Kidney (tissue), 14 donors: ENCODE results near the gene EHHADH. TPM values are rescaled to one million over a fixed set of nuclear protein-coding genes. Genes with fewer than 3 reads are reported as not detected.
A peak's percentile ranks its signal among the peaks of the same experiment; 100 is the strongest.

ENCODE experiments used
- DNase-seq, 5 donors: peaks; one replicate each; pipeline ENCODE4 v3.0.0-alpha.2; 2013 to 2020
- FAIRE-seq: peaks from 2 replicates; lab custom pipeline; 2012; peaks lifted over from hg19 to GRCh38; lab: Jason Lieb, UNC
- H3K27ac ChIP-seq, 2 donors: one replicate each; pipeline ENCODE4 v1.7.0; 2013; ENCODE audit warnings: low read depth in 2 of 2, low read length in 2 of 2, inconsistent platforms in 1 of 2
- H3K27me3 ChIP-seq: one replicate; pipeline ENCODE4 v1.7.1; 2013; ENCODE audit warnings: low read length, inconsistent platforms; ENCODE audit not compliant: control insufficient read depth, insufficient read depth
- H3K36me3 ChIP-seq, 3 donors: one replicate each; pipeline versions ENCODE4 v1.7.0 to v1.7.1; 2013; ENCODE audit warnings: low read length in 3 of 3, control low read depth in 1 of 3, inconsistent platforms in 1 of 3; ENCODE audit not compliant: insufficient read depth in 3 of 3, control insufficient read depth in 2 of 3
- H3K4me1 ChIP-seq, 3 donors: one replicate each; pipeline versions ENCODE4 v1.7.0 to v1.7.1; 2013; ENCODE audit warnings: low read length in 3 of 3, inconsistent platforms in 1 of 3, low read depth in 1 of 3; ENCODE audit not compliant: control insufficient read depth in 2 of 3, insufficient read depth in 2 of 3
- H3K4me3 ChIP-seq, 3 donors: one replicate each; pipeline versions ENCODE4 v1.7.0 to v1.8.1; 2013; ENCODE audit warnings: low read length in 3 of 3, control low read depth in 1 of 3, inconsistent platforms in 1 of 3
- H3K9ac ChIP-seq, 3 donors: one replicate each; pipeline versions ENCODE4 v1.7.0 to v1.7.1; 2013; ENCODE audit warnings: low read length in 3 of 3, control low read depth in 1 of 3, inconsistent platforms in 1 of 3
- H3K9me3 ChIP-seq, 3 donors: one replicate each; pipeline versions ENCODE4 v1.7.0 to v1.7.1; 2013; ENCODE audit warnings: low read length in 3 of 3, control low read depth in 1 of 3, inconsistent platforms in 1 of 3; ENCODE audit not compliant: control insufficient read depth in 2 of 3, insufficient read depth in 1 of 3
- intact Hi-C: fragments of 100-400 bp; cut with DNase I; formaldehyde crosslinking; loops from one replicate; pipeline ENCODE4 v1.11.1; 2022
- polyA plus RNA-seq: library from polyadenylated mRNA; stranded (reverse); fragments of 350-450 nt; fragmentation: Illumina TruSeq; extraction: RNeasy Lipid Tissue Mini Kit (QIAGEN cat#74804); gene quantifications from one replicate; pipeline ENCODE4 v1.2.3, GENCODE V29; 2014; ENCODE audit warnings: low read depth, low replicate concordance; ENCODE audit not compliant: insufficient read depth
- total RNA-seq: library from RNA; stranded (reverse); fragmentation: NEBNext Ultra II Directional; extraction: Animal tissue kit (Norgen Biotek cat#: 25700); gene quantifications from one replicate; pipeline ENCODE4 v1.2.1, GENCODE V29; 2021
- TF ChIP-seq, protein P1 (sequence below): IDR thresholded peaks from 3 replicates; pipeline ENCODE4 v1.5.1; 2012; ENCODE audit warnings: mild to moderate bottlenecking, moderate library complexity, borderline replicate concordance; ENCODE audit not compliant: insufficient read depth; ENCODE audit errors: extremely low read depth
- donor health status: control.
- donor health status: control.
- donor health status: control.
- donor health status: control.
- donor health status: control.
- donor health status: DM: yes; HTN: yes; CAD: no.
- donor health status: Normal renal cell carcinoma (clear cell type).

The EHHADH gene
- total and polyA plus RNA-seq, 2 donors from 2014 or later = 27.9 to 60.9 TPM

GRCh38 chr3:185207481-185207880 is 46.4 kb downstream of the EHHADH start:
- Histone ChIP-seq H3K9ac (no peak overlapping the region), H3K4me3 (no peak overlapping the region), H3K9me3 (no peaks in the 10 kb centered on the region), H3K4me1 (no peaks in the 10 kb centered on the region), H3K36me3 (peaks cover 2 to 9% (median 8%) of the 10 kb centered on the region in 3 donors), H3K27me3 (no peaks in the 10 kb centered on the region), H3K27ac (no peak overlapping the region)
- intact Hi-C loops = no loop called here
- FAIRE-seq = no peak
- TF ChIP-seq, protein P1, sequence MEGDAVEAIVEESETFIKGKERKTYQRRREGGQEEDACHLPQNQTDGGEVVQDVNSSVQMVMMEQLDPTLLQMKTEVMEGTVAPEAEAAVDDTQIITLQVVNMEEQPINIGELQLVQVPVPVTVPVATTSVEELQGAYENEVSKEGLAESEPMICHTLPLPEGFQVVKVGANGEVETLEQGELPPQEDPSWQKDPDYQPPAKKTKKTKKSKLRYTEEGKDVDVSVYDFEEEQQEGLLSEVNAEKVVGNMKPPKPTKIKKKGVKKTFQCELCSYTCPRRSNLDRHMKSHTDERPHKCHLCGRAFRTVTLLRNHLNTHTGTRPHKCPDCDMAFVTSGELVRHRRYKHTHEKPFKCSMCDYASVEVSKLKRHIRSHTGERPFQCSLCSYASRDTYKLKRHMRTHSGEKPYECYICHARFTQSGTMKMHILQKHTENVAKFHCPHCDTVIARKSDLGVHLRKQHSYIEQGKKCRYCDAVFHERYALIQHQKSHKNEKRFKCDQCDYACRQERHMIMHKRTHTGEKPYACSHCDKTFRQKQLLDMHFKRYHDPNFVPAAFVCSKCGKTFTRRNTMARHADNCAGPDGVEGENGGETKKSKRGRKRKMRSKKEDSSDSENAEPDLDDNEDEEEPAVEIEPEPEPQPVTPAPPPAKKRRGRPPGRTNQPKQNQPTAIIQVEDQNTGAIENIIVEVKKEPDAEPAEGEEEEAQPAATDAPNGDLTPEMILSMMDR = no peak
- DNase-seq = no peak

DNA sequence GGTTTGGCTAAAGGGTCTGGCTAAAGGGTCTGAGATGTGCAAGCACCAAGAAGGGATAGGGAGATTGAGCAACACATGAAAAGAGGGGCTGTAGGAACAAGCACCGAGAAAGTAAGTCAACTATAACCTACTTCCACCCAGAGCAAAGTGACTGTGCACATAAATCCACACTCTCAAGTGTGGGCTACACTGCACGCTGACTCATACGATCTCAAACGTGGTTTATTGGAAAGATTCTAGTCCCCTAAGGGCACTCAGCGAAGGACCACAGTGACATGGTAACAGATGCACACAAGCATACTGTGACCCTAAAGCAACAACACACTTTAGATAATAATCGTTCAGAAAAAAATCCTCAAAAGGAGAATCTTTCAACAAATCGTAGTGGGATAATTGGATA is 48.0 kb downstream of the EHHADH start:
- peaks cover 2 to 16% (median 7%) of the 10 kb centered on the region in 3 donors for H3K36me3 ChIP-seq
- no peaks in the 10 kb centered on the region for H3K9me3 ChIP-seq
- H3K27me3 ChIP-seq = no peaks in the 10 kb centered on the region
- H3K4me1 ChIP-seq = no peaks in the 10 kb centered on the region
- FAIRE-seq (no peak), DNase-seq (no peak)
- no peak overlapping the region for H3K9ac ChIP-seq
- intact Hi-C loops = no loop called here
- TF ChIP-seq, protein P1 = no peak
- H3K4me3 ChIP-seq = no peak overlapping the region
- H3K27ac ChIP-seq = no peak overlapping the region

DNA sequence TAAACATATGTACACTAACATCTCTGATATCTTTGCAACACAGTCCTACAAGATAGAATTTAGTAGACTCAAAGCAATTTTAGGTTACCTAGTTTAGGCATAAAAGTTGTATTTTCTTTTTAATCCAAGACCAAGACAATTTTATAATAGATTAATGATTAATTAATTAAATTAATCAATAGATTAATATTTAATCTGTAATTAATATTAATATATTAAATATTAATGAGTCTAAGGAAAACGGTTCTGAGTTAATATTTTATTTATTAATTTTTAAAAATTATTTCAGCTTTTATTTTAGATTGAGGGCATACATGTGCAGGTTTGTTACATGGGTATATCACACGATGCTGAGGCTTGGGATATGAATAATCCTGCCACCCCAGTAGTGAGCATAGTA is 49.0 kb downstream of the EHHADH start:
- DNase-seq (no peak), FAIRE-seq (peak; percentile 29)
- no peaks in the 10 kb centered on the region for H3K4me1 ChIP-seq
- no peak overlapping the region for H3K9ac ChIP-seq
- H3K9me3 ChIP-seq = no peaks in the 10 kb centered on the region
- peaks cover 2 to 17% (median 7%) of the 10 kb centered on the region in 3 donors for H3K36me3 ChIP-seq
- TF ChIP-seq, protein P1 = no peak
- intact Hi-C loops = no loop called here
- no peak overlapping the region for H3K4me3 ChIP-seq
- H3K27me3 ChIP-seq = no peaks in the 10 kb centered on the region
- no peak overlapping the region for H3K27ac ChIP-seq

DNA sequence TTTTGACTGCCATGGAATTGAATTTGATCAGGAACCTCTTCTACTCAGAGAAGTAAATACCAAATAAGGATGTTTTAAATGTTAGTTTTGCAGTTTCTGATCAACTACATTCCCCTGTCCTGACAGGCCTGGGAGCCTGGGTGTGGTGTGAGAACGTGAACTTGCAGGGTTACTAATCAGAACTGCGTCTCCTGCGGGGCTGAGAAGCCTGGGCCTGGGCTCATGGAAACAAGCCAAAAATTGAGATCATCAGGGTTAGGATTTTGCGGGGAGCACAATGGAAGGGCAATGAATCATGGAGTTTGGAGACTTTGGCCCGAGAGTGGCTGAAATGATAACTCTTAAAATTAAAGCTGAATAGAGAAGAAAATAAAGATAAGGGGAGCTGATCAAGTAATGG is 53.2 kb downstream of the EHHADH start:
- Histone ChIP-seq H3K27me3 (no peaks in the 10 kb centered on the region), H3K27ac (no peak overlapping the region), H3K4me1 (no peaks in the 10 kb centered on the region), H3K9me3 (no peaks in the 10 kb centered on the region), H3K9ac (no peak overlapping the region), H3K4me3 (no peak overlapping the region), H3K36me3 (peaks cover 2 to 25% (median 7%) of the 10 kb centered on the region in 3 donors)
- DNase-seq (no peak), FAIRE-seq (no peak)
- TF ChIP-seq, protein P1 = no peak
- intact Hi-C loops = no loop called here
